Activated CD8-positive, alpha-beta T cell treated with anti-CD3 and anti-CD28 coated beads for 36 hours (primary cell): ENCODE results near the gene STXBP1. TPM values are rescaled to one million over a fixed set of nuclear protein-coding genes. Genes with fewer than 3 reads are reported as not detected.

ENCODE experiments used
- ATAC-seq: fragments of 200-7000 bp; cut with Tn5 transposase; one replicate; pipeline ENCODE4 v1.10.0; 2021; ENCODE audit warnings: mild to moderate bottlenecking, moderate library complexity
- CTCF ChIA-PET: fragments of 350-600 bp; sonication (Branson Sonifier 250); formaldehyde crosslinking; loops from one replicate; lab custom pipeline; 2021; ENCODE audit warnings: antibody characterized with exemption; lab: Charles Lee
- POLR2A ChIA-PET: fragments of 350-600 bp; sonication (Branson Sonifier 250); formaldehyde crosslinking; loops from one replicate; lab custom pipeline; 2021; ENCODE audit warnings: antibody characterized with exemption; lab: Charles Lee
- DNase-seq: peaks from one replicate; pipeline ENCODE4 v3.0.0-alpha.2; 2020
- H3K27ac Mint-ChIP-seq: one replicate; pipeline ENCODE4 v1.8.0; 2021; ENCODE audit warnings: mild to moderate bottlenecking, mixed read lengths
- H3K27me3 Mint-ChIP-seq: one replicate; pipeline ENCODE4 v1.8.0; 2021; ENCODE audit warnings: mixed read lengths
- H3K36me3 Mint-ChIP-seq: one replicate; pipeline ENCODE4 v1.8.0; 2021; ENCODE audit warnings: low read depth, mixed read lengths
- H3K4me1 Mint-ChIP-seq: one replicate; pipeline ENCODE4 v1.8.0; 2021; ENCODE audit warnings: low read depth, mixed read lengths
- H3K4me3 Mint-ChIP-seq: one replicate; pipeline ENCODE4 v1.8.0; 2021; ENCODE audit warnings: mild to moderate bottlenecking, moderate library complexity, mixed read lengths
- H3K9me3 Mint-ChIP-seq: one replicate; pipeline ENCODE4 v1.8.0; 2021; ENCODE audit warnings: mixed read lengths
- CTCF ChIP-seq: fragments of 200-600 bp; IDR thresholded peaks from one replicate; pipeline ENCODE4 v1.8.0; 2022; ENCODE audit warnings: antibody characterized with exemption, mild to moderate bottlenecking
- intact Hi-C: fragments of 100-400 bp; cut with micrococcal nuclease; formaldehyde crosslinking; loops from one replicate; pipeline ENCODE4 v1.10.0; 2022
- total RNA-seq, 2 experiments: library from RNA; stranded (reverse); gene quantifications; one replicate each; pipeline ENCODE4 v1.2.3, GENCODE V29; 2021

STXBP1 gene
- total RNA-seq, 2 experiments from 2014 or later, result 19.2 to 23.5 TPM

DNA sequence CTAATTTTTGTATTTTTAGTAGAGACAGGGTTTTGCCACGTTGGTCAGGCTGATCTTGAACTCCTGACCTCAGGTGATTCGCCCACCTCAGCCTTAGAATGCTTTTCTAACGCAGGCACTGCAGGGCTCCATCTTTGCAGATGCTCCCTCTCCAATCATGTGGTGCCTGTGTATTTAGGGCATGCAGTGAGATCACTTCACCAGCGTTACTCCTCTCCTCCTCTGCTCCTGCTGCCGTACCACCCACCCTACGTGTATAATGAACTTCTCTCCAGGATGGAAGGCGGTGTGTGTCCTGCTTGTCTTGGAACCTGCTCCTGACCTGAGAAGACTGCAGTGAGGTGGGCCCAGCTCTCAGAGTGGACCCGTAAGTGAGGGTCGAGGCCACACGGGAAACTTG is 81.1 kb downstream of the STXBP1 start:
- no peak for ATAC-seq
- CTCF ChIA-PET, result interaction anchor here (1.7 kb wide), 1 partner anchor 41 kb away, joined by 8 read pairs; the partner anchor contains the start of gene TOR2A
- intact Hi-C loops, result no loop called here

DNA sequence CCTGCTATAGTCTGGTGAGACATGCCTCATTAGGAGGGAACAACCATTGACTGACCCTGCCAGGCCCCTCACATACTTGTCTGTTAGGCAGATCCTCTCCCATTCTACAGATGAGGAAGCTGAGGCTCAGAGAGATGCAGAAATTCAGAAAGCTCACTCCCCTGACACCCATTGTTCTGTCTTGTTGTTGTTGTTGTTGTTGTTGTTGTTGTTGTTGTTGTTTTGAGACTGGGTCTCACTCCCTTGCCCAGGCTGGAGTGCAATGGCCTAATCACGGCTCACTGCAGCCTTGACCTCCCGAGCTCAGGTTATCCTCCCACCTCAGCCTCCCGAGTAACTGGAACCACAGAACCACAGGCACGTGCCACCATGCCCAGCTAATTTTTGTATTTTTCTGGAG is 81.6 kb downstream of the STXBP1 start:
- Mint-ChIP-seq H3K36me3 (no peaks in the 10 kb centered on the region), H3K4me1 (no peaks in the 10 kb centered on the region), H3K27me3 (no peaks in the 10 kb centered on the region), H3K27ac (no peak overlapping the region), H3K9me3 (no peaks in the 10 kb centered on the region), H3K4me3 (no peak overlapping the region)
- intact Hi-C loops, result no loop called here
- DNase-seq, result no peak
- no peak for TF ChIP-seq CTCF
- ChIA-PET POLR2A (interaction anchor here (1.0 kb wide), 1 partner anchor 16 kb away, joined by 4 read pairs; no protein-coding TSS in a partner anchor), CTCF (no interaction called here)
- no peak for ATAC-seq

More for the DNA sequence above, 81.1 kb downstream of the STXBP1 start:
- POLR2A ChIA-PET, result interaction anchor here (1.0 kb wide), 1 partner anchor 17 kb away, joined by 4 read pairs; no protein-coding TSS in a partner anchor
- TF ChIP-seq CTCF, result no peak
- no peaks in the 10 kb centered on the region for H3K4me1 Mint-ChIP-seq
- H3K9me3 Mint-ChIP-seq, result no peaks in the 10 kb centered on the region
- H3K27ac Mint-ChIP-seq, result no peak overlapping the region
- no peaks in the 10 kb centered on the region for H3K36me3 Mint-ChIP-seq
- no peak overlapping the region for H3K4me3 Mint-ChIP-seq
- DNase-seq, result no peak
- no peaks in the 10 kb centered on the region for H3K27me3 Mint-ChIP-seq

DNA sequence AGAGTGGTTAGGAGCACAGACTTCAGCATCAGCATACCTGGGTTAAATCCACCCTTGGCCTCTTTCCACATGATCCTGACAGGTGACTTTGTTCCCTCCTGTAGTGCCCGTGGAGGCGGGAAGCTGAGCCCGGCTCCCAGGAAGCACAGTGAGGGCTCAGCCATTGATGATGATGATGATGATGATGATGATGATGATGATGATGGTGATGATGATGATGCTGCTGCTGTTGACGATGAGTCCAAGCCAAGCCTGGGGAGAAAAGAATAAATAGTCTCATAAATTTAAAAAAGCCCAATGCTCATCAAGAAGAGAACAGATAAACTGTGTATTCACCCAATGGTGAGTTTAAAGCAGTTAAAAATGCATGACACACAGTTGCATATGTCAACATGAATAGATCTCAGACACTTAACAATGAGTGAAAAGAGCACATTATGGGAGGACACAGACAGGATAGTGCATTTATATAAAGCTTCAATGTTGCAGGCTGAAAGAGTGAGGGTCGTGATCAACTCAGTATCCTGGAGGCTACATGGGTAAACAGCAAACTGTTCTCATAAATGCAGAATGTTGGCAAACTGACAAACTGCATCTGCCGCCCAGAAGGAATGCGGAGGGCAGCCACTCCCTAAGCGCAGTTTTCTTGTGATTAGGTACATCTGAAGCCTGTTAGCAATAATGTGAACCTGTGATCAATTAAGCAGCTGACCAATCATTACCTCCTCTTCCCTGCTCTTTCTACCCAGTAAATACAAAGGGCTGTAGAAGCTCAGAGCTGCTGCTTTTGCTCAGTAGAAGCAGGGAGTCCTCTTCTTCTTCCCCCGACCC is 83.0 kb downstream of the STXBP1 start:
- H3K27me3 Mint-ChIP-seq, result no peaks in the 10 kb centered on the region
- H3K4me1 Mint-ChIP-seq, result peaks cover 10% of the 10 kb centered on the region
- DNase-seq (no peak), ATAC-seq (no peak)
- no peak overlapping the region for H3K27ac Mint-ChIP-seq
- intact Hi-C loops, result no loop called here
- TF ChIP-seq CTCF, result no peak
- POLR2A ChIA-PET, result interaction anchor here (0.9 kb wide), 1 partner anchor 20 kb away, joined by 3 read pairs; the partner anchor contains the start of gene PTRH1
- H3K4me3 Mint-ChIP-seq, result no peak overlapping the region
- CTCF ChIA-PET, result interaction anchor here (1.8 kb wide), 1 partner anchor 39 kb away, joined by 4 read pairs; the partner anchor contains the start of gene TOR2A
- H3K36me3 Mint-ChIP-seq, result no peaks in the 10 kb centered on the region
- H3K9me3 Mint-ChIP-seq, result no peaks in the 10 kb centered on the region

DNA sequence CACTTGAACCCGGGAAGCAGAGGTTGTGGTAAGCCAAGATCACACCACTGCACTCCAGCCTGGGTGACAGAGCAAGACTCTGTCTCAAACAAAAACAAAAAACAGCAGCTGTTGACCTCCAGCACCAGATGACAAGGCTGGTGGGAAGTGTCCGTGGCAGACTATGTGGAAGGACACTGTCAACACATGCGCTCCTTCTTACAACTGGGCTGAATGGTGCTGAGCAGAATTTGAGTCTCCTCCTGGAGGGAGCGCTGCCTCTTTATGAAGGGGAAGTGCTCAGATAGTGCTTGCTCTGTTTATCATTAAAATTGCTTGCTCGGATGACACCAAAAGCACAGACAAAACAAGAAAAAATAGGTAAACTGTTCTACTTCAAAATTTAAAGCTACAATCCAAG is 85.5 kb downstream of the STXBP1 start:
- Mint-ChIP-seq H3K27me3 (no peaks in the 10 kb centered on the region), H3K36me3 (no peaks in the 10 kb centered on the region), H3K27ac (no peak overlapping the region), H3K4me3 (no peak overlapping the region), H3K9me3 (no peaks in the 10 kb centered on the region), H3K4me1 (peaks cover 12% of the 10 kb centered on the region)
- POLR2A ChIA-PET, result interaction anchor here (0.5 kb wide), 1 partner anchor 189 kb away, joined by 3 read pairs; no protein-coding TSS in a partner anchor
- intact Hi-C loops, result no loop called here
- no peak for TF ChIP-seq CTCF
- ATAC-seq (no peak), DNase-seq (no peak)
- CTCF ChIA-PET, result no interaction called here

- POLR2A ChIA-PET, result interaction anchor here (0.5 kb wide), 1 partner anchor 189 kb away, joined by 3 read pairs; no protein-coding TSS in a partner anchor
- no peaks in the 10 kb centered on the region for H3K27me3 Mint-ChIP-seq
- H3K27ac Mint-ChIP-seq, result no peak overlapping the region
- no peaks in the 10 kb centered on the region for H3K9me3 Mint-ChIP-seq
- DNase-seq (no peak), ATAC-seq (no peak)
- CTCF ChIA-PET, result no interaction called here
- intact Hi-C loops, result no loop called here
- no peaks in the 10 kb centered on the region for H3K36me3 Mint-ChIP-seq
- H3K4me1 Mint-ChIP-seq, result peaks cover 12% of the 10 kb centered on the region
- no peak overlapping the region for H3K4me3 Mint-ChIP-seq
- TF ChIP-seq CTCF, result no peak
Observed at GRCh38 chr9:127698386-127698785, 86.3 kb downstream of the STXBP1 start.
